PC-9 (cell line): ENCODE results near the gene MYH16. TPM values are rescaled to one million over a fixed set of nuclear protein-coding genes. Genes with fewer than 3 reads are reported as not detected.

Source experiments
- BruUV-seq: library from RNA; stranded (reverse); fragments of 400-500 nt; replicated peaks from 2 replicates; lab custom pipeline; 2021; lab: Mats Ljungman, UMichigan
- CTCF ChIA-PET: fragments of 300-600 bp; sonication (Branson Sonifier 250); formaldehyde crosslinking; loops from one replicate; lab custom pipeline; 2022; ENCODE audit warnings: antibody characterized with exemption; lab: Charles Lee
- POLR2A ChIA-PET: fragments of 300-600 bp; sonication (Branson Sonifier 250); formaldehyde crosslinking; loops from one replicate; lab custom pipeline; 2022; ENCODE audit warnings: antibody characterized with exemption; ENCODE audit not compliant: unreplicated experiment; lab: Charles Lee
- DNase-seq, 2 experiments: peaks; one replicate each; pipeline versions ENCODE4 v3.0.0 to v3.0.0-alpha.2; 2015 to 2022; ENCODE audit warnings: mixed read lengths in 1 of 2
- H2AFZ ChIP-seq: fragments of 200-600 bp; sonication (generic); 2 replicates; pipeline ENCODE4 v1.8.1; 2017; ENCODE audit warnings: antibody characterized with exemption
- H3F3A ChIP-seq: fragments of 200-600 bp; sonication (generic); 2 replicates; pipeline ENCODE4 v1.8.1; 2017; ENCODE audit warnings: antibody characterized with exemption, mild to moderate bottlenecking, low read depth; ENCODE audit not compliant: insufficient read depth
- H3K27ac ChIP-seq: fragments of 200-600 bp; sonication (generic); 2 replicates; pipeline ENCODE4 v1.6.1; 2016; ENCODE audit warnings: mixed run types
- H3K27me3 ChIP-seq: fragments of 200-600 bp; sonication (generic); 2 replicates; pipeline ENCODE4 v1.6.1; 2016; ENCODE audit warnings: low read depth, mixed run types; ENCODE audit not compliant: insufficient read depth
- H3K36me3 ChIP-seq: fragments of 200-600 bp; sonication (generic); 2 replicates; pipeline ENCODE4 v1.6.1; 2016; ENCODE audit warnings: low read depth, mixed run types
- H3K4me1 ChIP-seq: fragments of 200-600 bp; sonication (generic); replicated peaks from 2 replicates; pipeline ENCODE4 v1.6.1; 2016; ENCODE audit warnings: mixed run types; ENCODE audit not compliant: insufficient read depth
- H3K4me2 ChIP-seq: fragments of 200-600 bp; sonication (generic); 2 replicates; pipeline ENCODE4 v1.6.1; 2017; ENCODE audit warnings: mixed run types
- H3K4me3 ChIP-seq: fragments of 200-600 bp; sonication (generic); 2 replicates; pipeline ENCODE4 v1.6.1; 2016; ENCODE audit warnings: mixed run types
- H3K79me2 ChIP-seq: fragments of 200-600 bp; sonication (generic); 2 replicates; pipeline ENCODE4 v1.6.1; 2017; ENCODE audit warnings: low read depth, mixed run types
- H3K9me2 ChIP-seq: fragments of 200-600 bp; sonication (generic); 2 replicates; pipeline ENCODE4 v1.8.1; 2017; ENCODE audit warnings: mild to moderate bottlenecking; ENCODE audit not compliant: insufficient read depth
- H3K9me3 ChIP-seq: fragments of 200-600 bp; sonication (generic); 2 replicates; pipeline ENCODE4 v1.8.1; 2016; ENCODE audit warnings: low read depth; ENCODE audit not compliant: insufficient read depth
- H4K20me1 ChIP-seq: fragments of 200-600 bp; sonication (generic); 2 replicates; pipeline ENCODE4 v1.8.1; 2017; ENCODE audit not compliant: insufficient read depth
- EZH2 ChIP-seq: fragments of 200-600 bp; sonication (generic); IDR thresholded peaks from 2 replicates; pipeline ENCODE4 v1.8.0; 2017; ENCODE audit warnings: antibody characterized with exemption, low read depth
- intact Hi-C: fragments of 100-400 bp; cut with micrococcal nuclease; formaldehyde crosslinking; loops from one replicate; pipeline ENCODE4 v1.10.0; 2022; ENCODE audit not compliant: unreplicated experiment
- total RNA-seq: library from RNA; stranded (reverse); gene quantifications from 2 replicates; pipeline ENCODE4 v1.2.3, GENCODE V29; 2021
- TF ChIP-seq, protein P1 (sequence below): fragments of 200-600 bp; sonication (generic); conservative IDR thresholded peaks from 2 replicates; pipeline ENCODE4 v1.6.1; 2017; ENCODE audit warnings: mixed run types, antibody characterized with exemption, mild to moderate bottlenecking, moderate library complexity

The MYH16 gene
- total RNA-seq, 1 experiment from 2014 or later: 18.0 TPM

DNA sequence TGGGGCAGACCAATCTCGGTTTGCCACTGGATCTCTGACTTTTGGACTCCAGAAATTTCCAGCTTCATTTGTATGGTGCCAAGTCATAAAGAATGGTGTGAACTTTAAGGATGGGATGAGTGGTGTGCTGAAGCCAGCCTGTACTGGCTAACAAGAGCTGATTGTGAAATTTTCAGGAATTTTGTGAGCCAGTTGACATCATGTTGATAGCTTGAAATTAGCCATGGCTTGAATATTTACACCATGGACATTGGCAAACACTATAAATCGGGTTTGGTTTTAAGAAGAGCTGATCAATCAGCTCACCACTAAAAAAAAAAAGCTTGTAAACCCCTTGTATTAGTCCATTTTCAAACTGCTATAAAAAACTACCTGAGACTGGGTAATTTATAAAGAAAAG, 14.1 kb upstream of the MYH16 start:
- DNase-seq: no peak
- BruUV-seq: no TSS peak
- H3K9me3 ChIP-seq: no peaks in the 10 kb centered on the region

DNA sequence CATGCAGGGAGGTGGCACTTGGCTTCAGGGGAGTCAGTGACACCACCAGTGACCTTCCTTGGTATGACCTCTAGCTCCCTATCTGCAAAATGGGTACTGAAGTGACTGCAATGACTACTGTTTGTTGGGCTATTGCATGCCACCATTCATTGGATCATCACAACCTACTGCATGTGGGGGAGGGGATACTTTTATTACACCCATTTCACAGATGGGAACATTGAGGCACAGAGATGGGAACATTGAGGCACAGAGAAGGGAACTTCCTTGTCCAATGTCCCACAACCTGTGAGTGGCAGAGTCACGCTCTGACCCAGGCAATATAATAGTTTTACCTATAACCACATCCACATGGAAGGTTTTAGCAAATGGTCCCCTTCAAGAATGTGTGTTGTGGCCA, 12.2 kb upstream of the MYH16 start:
- TF ChIP-seq, protein P1, sequence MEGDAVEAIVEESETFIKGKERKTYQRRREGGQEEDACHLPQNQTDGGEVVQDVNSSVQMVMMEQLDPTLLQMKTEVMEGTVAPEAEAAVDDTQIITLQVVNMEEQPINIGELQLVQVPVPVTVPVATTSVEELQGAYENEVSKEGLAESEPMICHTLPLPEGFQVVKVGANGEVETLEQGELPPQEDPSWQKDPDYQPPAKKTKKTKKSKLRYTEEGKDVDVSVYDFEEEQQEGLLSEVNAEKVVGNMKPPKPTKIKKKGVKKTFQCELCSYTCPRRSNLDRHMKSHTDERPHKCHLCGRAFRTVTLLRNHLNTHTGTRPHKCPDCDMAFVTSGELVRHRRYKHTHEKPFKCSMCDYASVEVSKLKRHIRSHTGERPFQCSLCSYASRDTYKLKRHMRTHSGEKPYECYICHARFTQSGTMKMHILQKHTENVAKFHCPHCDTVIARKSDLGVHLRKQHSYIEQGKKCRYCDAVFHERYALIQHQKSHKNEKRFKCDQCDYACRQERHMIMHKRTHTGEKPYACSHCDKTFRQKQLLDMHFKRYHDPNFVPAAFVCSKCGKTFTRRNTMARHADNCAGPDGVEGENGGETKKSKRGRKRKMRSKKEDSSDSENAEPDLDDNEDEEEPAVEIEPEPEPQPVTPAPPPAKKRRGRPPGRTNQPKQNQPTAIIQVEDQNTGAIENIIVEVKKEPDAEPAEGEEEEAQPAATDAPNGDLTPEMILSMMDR: no peak
- no peak for TF ChIP-seq EZH2
- BruUV-seq: no TSS peak
- Histone ChIP-seq H3K36me3 (no peaks in the 10 kb centered on the region), H4K20me1 (no peaks in the 10 kb centered on the region), H3K27ac (no peak overlapping the region), H3K79me2 (no peaks in the 10 kb centered on the region), H3K4me1 (peaks cover 8% of the 10 kb centered on the region; the same call in 1 of the 2 replicates), H3K9me2 (no peaks in the 10 kb centered on the region), H3K27me3 (no peaks in the 10 kb centered on the region), H3K4me3 (no peak overlapping the region), H3F3A (no peaks in the 10 kb centered on the region), H3K9me3 (no peaks in the 10 kb centered on the region), H2AFZ (no peak overlapping the region), H3K4me2 (no peak overlapping the region)
- ChIA-PET POLR2A (no interaction called here), CTCF (no interaction called here)
- intact Hi-C loops: no loop called here
- no peak for DNase-seq

More for the DNA sequence above, 14.1 kb upstream of the MYH16 start:
- no peak overlapping the region for H3K4me3 ChIP-seq
- H3K4me2 ChIP-seq: no peak overlapping the region
- no peaks in the 10 kb centered on the region for H4K20me1 ChIP-seq
- H3K27ac ChIP-seq: no peak overlapping the region
- CTCF ChIA-PET: no interaction called here
- no peaks in the 10 kb centered on the region for H3K79me2 ChIP-seq
- H3K9me2 ChIP-seq: no peaks in the 10 kb centered on the region
- no peak for TF ChIP-seq EZH2
- TF ChIP-seq, protein P1: no peak
- H2AFZ ChIP-seq: no peak overlapping the region
- H3K36me3 ChIP-seq: no peaks in the 10 kb centered on the region
- H3F3A ChIP-seq: no peaks in the 10 kb centered on the region
- peaks cover 8% of the 10 kb centered on the region; the same call in 1 of the 2 replicates for H3K4me1 ChIP-seq
- POLR2A ChIA-PET: interaction anchor here (0.5 kb wide), 1 partner anchor 116 kb away, joined by 33 read pairs; no protein-coding TSS in a partner anchor
- intact Hi-C loops: no loop called here
- H3K27me3 ChIP-seq: no peaks in the 10 kb centered on the region

DNA sequence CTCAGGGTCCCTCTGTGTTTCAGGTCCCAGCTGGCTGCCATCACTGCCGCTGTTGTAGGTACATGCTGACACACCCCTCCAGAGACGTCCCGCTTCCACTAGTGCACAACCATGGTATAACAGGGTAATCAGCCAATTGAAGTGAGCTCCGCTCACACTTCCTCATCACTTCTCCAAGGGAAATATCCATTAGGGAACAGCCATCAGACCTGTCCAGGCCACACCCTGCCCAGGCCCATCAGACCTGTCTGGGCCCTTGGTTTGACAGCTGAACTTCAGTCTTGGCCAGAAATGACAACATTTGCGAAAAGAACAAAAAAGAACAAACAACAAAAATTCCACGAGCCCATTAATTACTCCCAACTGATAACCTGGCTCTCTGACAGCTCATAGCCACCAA, 11.0 kb upstream of the MYH16 start:
- H3K79me2 ChIP-seq: no peaks in the 10 kb centered on the region
- H3K36me3 ChIP-seq: no peaks in the 10 kb centered on the region
- H3K9me2 ChIP-seq: no peaks in the 10 kb centered on the region
- H3K27me3 ChIP-seq: no peaks in the 10 kb centered on the region
- no peak overlapping the region for H3K4me3 ChIP-seq
- H4K20me1 ChIP-seq: no peaks in the 10 kb centered on the region
- H3K4me1 ChIP-seq: peaks cover 10% of the 10 kb centered on the region
- H3K9me3 ChIP-seq: no peaks in the 10 kb centered on the region
- DNase-seq: peak in 1 of 2 experiments; percentile 42
- no peak overlapping the region for H3K27ac ChIP-seq
- BruUV-seq: no TSS peak
- ChIA-PET POLR2A (no interaction called here), CTCF (no interaction called here)
- H2AFZ ChIP-seq: no peak overlapping the region
- H3K4me2 ChIP-seq: no peak overlapping the region
- intact Hi-C loops: no loop called here
- TF ChIP-seq, protein P1: no peak
- TF ChIP-seq EZH2: no peak
- peaks cover 2% of the 10 kb centered on the region; the same call in 1 of the 2 replicates for H3F3A ChIP-seq
